Measurements from ENCODE around the gene ZNF608. TPM values are rescaled to one million over a fixed set of nuclear protein-coding genes. Genes with fewer than 3 reads are reported as not detected.

Gene ZNF608
- total and polyA plus RNA-seq, 9 of the 15 experiments (the other 6 are each of a cell fraction or from before 2014, with no cell fraction given): 0.38 to 1.5 (median 1.00) TPM

- ChIA-PET POLR2A (interaction anchor here (0.7 kb wide), 1 partner anchor 11 kb away, joined by 3 read pairs; no protein-coding TSS in a partner anchor), CTCF (ENCODE audit: low intra/inter-chr PET ratio) (no interaction called here)
- TF ChIP-seq PYGO2 (tag; IDR thresholded peaks at IDR 0.05) (no peak), POLR2A (conservative IDR thresholded peaks at IDR 0.05) (no peak), ZBTB11 (CRISPR knock-in tag; IDR thresholded peaks at IDR 0.05) (no peak), PHF8 (IDR thresholded peaks at IDR 0.05; ENCODE audit: borderline replicate concordance, low read length) (no peak), TRIM28 (IDR thresholded peaks at IDR 0.05) (no peak), GATAD2B (IDR thresholded peaks at IDR 0.05; ENCODE audit: borderline replicate concordance) (no peak), BRF1 (IDR thresholded peaks at IDR 0.05; ENCODE audit: borderline replicate concordance, extremely low read depth, insufficient read length) (no peak), KHSRP (IDR thresholded peaks at IDR 0.05) (no peak), U2AF2 (optimal IDR thresholded peaks at IDR 0.05; ENCODE audit: low read depth, low read length) (no peak), HMGN3 (IDR thresholded peaks at IDR 0.05; ENCODE audit: borderline replicate concordance, extremely low read depth, insufficient read length, low read depth, low read length) (no peak), RHOXF2B (CRISPR knock-in tag; conservative IDR thresholded peaks at IDR 0.05) (no peak), ZFPM2 (CRISPR knock-in tag; IDR thresholded peaks at IDR 0.05) (no peak), ZNF384 (IDR thresholded peaks at IDR 0.05; ENCODE audit: low read depth, low read length) (no peak), ERF (CRISPR knock-in tag; IDR thresholded peaks at IDR 0.05) (no peak), CEBPG (CRISPR knock-in tag; IDR thresholded peaks at IDR 0.05) (no peak), CEBPG (tag; conservative IDR thresholded peaks at IDR 0.05 in 1 of 2, IDR thresholded peaks at IDR 0.05 in 1 of 2) (no peak), GABPB1 (CRISPR knock-in tag; IDR thresholded peaks at IDR 0.05) (no peak), E4F1 (CRISPR knock-in tag; IDR thresholded peaks at IDR 0.05; ENCODE audit: borderline replicate concordance) (no peak), CAMTA2 (CRISPR knock-in tag; conservative IDR thresholded peaks at IDR 0.05) (no peak)
- Histone ChIP-seq H2AFZ (ENCODE audit: low read depth, low read length) (no peak overlapping the region), H3K4me2 (ENCODE audit: insufficient read depth, low read length) (no peak overlapping the region), H3K27ac (ENCODE audit: extremely low read depth, low read depth, low read length) (no peak overlapping the region), H3K9ac (ENCODE audit: insufficient read depth in 1 of 2, low read depth in 2 of 2, low read length in 2 of 2) (no peak overlapping the region), H3K27me3 (ENCODE audit: control insufficient read depth in 2 of 2, insufficient read depth in 2 of 2, low read length in 2 of 2) (no peaks in the 10 kb centered on the region), H3K4me1 (replicated peaks in 1 of 2; ENCODE audit: control insufficient read depth in 2 of 2, insufficient read depth in 2 of 2, low read length in 2 of 2) (no peaks in the 10 kb centered on the region; a peak in 3 of 5 replicates), H3K9me3 (replicated peaks; ENCODE audit: control insufficient read depth, insufficient read depth, low read depth, low read length) (no peaks in the 10 kb centered on the region), H3K9me1 (ENCODE audit: control insufficient read depth, insufficient read depth, low read length) (no peaks in the 10 kb centered on the region), H4K20me1 (replicated peaks; ENCODE audit: control insufficient read depth, insufficient read depth, low read length) (no peaks in the 10 kb centered on the region), H3K79me2 (ENCODE audit: control insufficient read depth, insufficient read depth, low read length) (no peaks in the 10 kb centered on the region), H3K4me3 (no peak overlapping the region), H3K36me3 (ENCODE audit: control insufficient read depth, insufficient read depth, low read length) (no peaks in the 10 kb centered on the region)
- ATAC-seq (no peak), DNase-seq (ENCODE audit: extremely low read depth in 1 of 4, low spot score in 3 of 4) (no peak), FAIRE-seq (no peak)
- WGBS (ENCODE audit: insufficient coverage, low coverage, missing lambda C conversion rate): 47% methylated on average over 6 of the region's 6 CpGs
- intact Hi-C loops (cut with micrococcal nuclease): no loop called here
- no TSS peak for BruUV-seq (replicated peaks)
- in situ Hi-C loops (cut with MboI): no loop called here
Measured at GRCh38 chr5:124701873-124702425, 44.5 kb downstream of the ZNF608 start.
